HEK293T (cell line): ENCODE results near the gene DPEP2.
A peak's percentile ranks its signal among the peaks of the same experiment; 100 is the strongest.
"Not testable (repeated sequence)": the region's sequence is repeated elsewhere in the genome, so short reads cannot be mapped to it uniquely, and the experiment has no call there.

Source experiments
- CTCF ChIA-PET: fragments of 350-600 bp; formaldehyde crosslinking; extraction: SDS; loops from one replicate; lab custom pipeline; 2021; ENCODE audit warnings: antibody characterized with exemption, inconsistent platforms; lab: Yijun Ruan, JAX
- POLR2A ChIA-PET: fragments of 350-600 bp; formaldehyde crosslinking; extraction: SDS; loops from one replicate; lab custom pipeline; 2020; ENCODE audit warnings: antibody characterized with exemption, inconsistent platforms; lab: Yijun Ruan, JAX
- DNase-seq: peaks from one replicate; pipeline ENCODE4 v3.0.0; 2012; ENCODE audit warnings: mixed read lengths; ENCODE audit errors: extremely low spot score
- ARNT ChIP-seq: fragments of 450-650 bp; IDR thresholded peaks from 2 replicates; pipeline ENCODE4 v1.6.1; 2017; ENCODE audit warnings: mild to moderate bottlenecking
- BHLHE40 ChIP-seq: fragments of 450-650 bp; IDR thresholded peaks from 2 replicates; pipeline ENCODE4 v1.6.1; 2016; ENCODE audit warnings: mild to moderate bottlenecking, moderate library complexity, borderline replicate concordance
- CTBP1 ChIP-seq: fragments of 450-650 bp; IDR thresholded peaks from 2 replicates; pipeline ENCODE4 v1.6.1; 2016; ENCODE audit warnings: borderline replicate concordance
- ELF4 ChIP-seq: fragments of 450-650 bp; IDR thresholded peaks from 2 replicates; pipeline ENCODE4 v1.6.1; 2017; ENCODE audit warnings: antibody characterized with exemption
- FOXA1 ChIP-seq: fragments of 450-650 bp; IDR thresholded peaks from 2 replicates; pipeline ENCODE4 v1.6.1; 2016; ENCODE audit warnings: mild to moderate bottlenecking
- FOXK2 ChIP-seq: fragments of 450-650 bp; IDR thresholded peaks from 2 replicates; pipeline ENCODE4 v1.6.1; 2016; ENCODE audit warnings: mild to moderate bottlenecking
- FOXM1 ChIP-seq: fragments of 450-650 bp; IDR thresholded peaks from 2 replicates; pipeline ENCODE4 v1.6.1; 2017; ENCODE audit warnings: mild to moderate bottlenecking, borderline replicate concordance
- HDGF ChIP-seq: fragments of 450-650 bp; IDR thresholded peaks from 2 replicates; pipeline ENCODE4 v1.6.1; 2017; ENCODE audit warnings: antibody characterized with exemption, borderline replicate concordance
- L3MBTL2 ChIP-seq: fragments of 450-650 bp; conservative IDR thresholded peaks from 2 replicates; pipeline ENCODE4 v1.6.1; 2016; ENCODE audit warnings: mild to moderate bottlenecking
- LEF1 ChIP-seq: fragments of 450-650 bp; IDR thresholded peaks from 2 replicates; pipeline ENCODE4 v1.6.1; 2017; ENCODE audit warnings: mild to moderate bottlenecking, borderline replicate concordance
- NFRKB ChIP-seq: fragments of 450-650 bp; IDR thresholded peaks from 2 replicates; pipeline ENCODE4 v1.6.1; 2016; ENCODE audit warnings: mild to moderate bottlenecking, moderate library complexity
- PKNOX1 ChIP-seq: fragments of 450-650 bp; IDR thresholded peaks from 2 replicates; pipeline ENCODE4 v1.6.1; 2016
- SP1 ChIP-seq: fragments of 450-650 bp; IDR thresholded peaks from 2 replicates; pipeline ENCODE4 v1.6.1; 2017
- SUZ12 ChIP-seq: fragments of 450-650 bp; IDR thresholded peaks from 2 replicates; pipeline ENCODE4 v1.6.1; 2016; ENCODE audit warnings: mild to moderate bottlenecking
- TARDBP ChIP-seq: fragments of 450-650 bp; IDR thresholded peaks from 2 replicates; pipeline ENCODE4 v1.6.1; 2016
- ZNF384 ChIP-seq: fragments of 450-650 bp; IDR thresholded peaks from 2 replicates; pipeline ENCODE4 v1.6.1; 2016

DPEP2 gene

GRCh38 chr16:67998779-67999688 is at the start of gene DPEP2:
Gene DPEP2 (minus strand): TSS chr16:67999484. CDS start chr16:67993212, 6,272 bp downstream.
- POLR2A ChIA-PET = interaction anchor here (2.7 kb wide), 1 partner anchor 24 kb away, joined by 15 read pairs; the partner anchor contains the start of genes DDX28 and DUS2
- DNase-seq, CTCF ChIA-PET: not testable (repeated sequence)

GRCh38 chr16:68047987-68048386 is 48.7 kb upstream of the DPEP2 start:
- TF ChIP-seq PKNOX1 = no peak
- TF ChIP-seq BHLHE40 = no peak
- no peak for TF ChIP-seq SP1
- no peak for TF ChIP-seq L3MBTL2
- ChIA-PET CTCF (no interaction called here), POLR2A (no interaction called here)
- DNase-seq = no peak

- TF ChIP-seq TARDBP = no peak
- no peak for TF ChIP-seq BHLHE40
- TF ChIP-seq NFRKB = no peak
- CTCF ChIA-PET = interaction anchor here (0.6 to 0.7 kb wide), 2 partner anchors 16 to 24 kb away, joined by 6 to 7 read pairs; no protein-coding TSS in a partner anchor
- POLR2A ChIA-PET = no interaction called here
- no peak for DNase-seq
Observed at GRCh38 chr16:68046106-68046505, 46.8 kb upstream of the DPEP2 start.

GRCh38 chr16:68041783-68042182 is 42.5 kb upstream of the DPEP2 start:
- TF ChIP-seq ZNF384 (no peak), CTBP1 (no peak), ELF4 (no peak), PKNOX1 (no peak), NFRKB (no peak), FOXA1 (no peak), SP1 (no peak), ARNT (no peak), L3MBTL2 (no peak), TARDBP (no peak), FOXK2 (no peak), FOXM1 (no peak), BHLHE40 (no peak), LEF1 (no peak), SUZ12 (no peak), HDGF (no peak)
- ChIA-PET POLR2A (interaction anchor here (1.1 kb wide), 1 partner anchor 106 kb away, joined by 4 read pairs; no protein-coding TSS in a partner anchor), CTCF (interaction anchor here (1.9 kb wide), 1 partner anchor 20 kb away, joined by 7 read pairs; the partner anchor contains the start of genes DDX28 and DUS2)
- no peak for DNase-seq

- TF ChIP-seq HDGF (no peak), ARNT (no peak), SP1 (no peak), FOXA1 (no peak), FOXM1 (no peak), FOXK2 (no peak), PKNOX1 (no peak), TARDBP (no peak), SUZ12 (no peak), L3MBTL2 (no peak), ZNF384 (no peak), CTBP1 (no peak), NFRKB (no peak)
- CTCF ChIA-PET = interaction anchor here (0.6 to 1.9 kb wide), 11 partner anchors 11 to 368 kb away, joined by 3 to 7 read pairs (median 4); partner anchors contain the start of genes DDX28 and DUS2
- DNase-seq = peak; percentile 83
- POLR2A ChIA-PET = interaction anchor here (1.4 to 1.5 kb wide), 2 partner anchors 18 to 52 kb away, joined by 4 to 6 read pairs; partner anchors contain the start of genes DDX28 and DUS2
Observed at GRCh38 chr16:68040506-68041288, 41.4 kb upstream of the DPEP2 start.
